GM12878 (cell line): ENCODE results near the gene SUFU. TPM values are rescaled to one million over a fixed set of nuclear protein-coding genes. Genes with fewer than 3 reads are reported as not detected.

ENCODE experiments used
- ATAC-seq: fragments of 200-7000 bp; cut with Tn5 transposase; 3 replicates; pipeline ENCODE4 v1.9.1; 2020; ENCODE audit warnings: mild to moderate bottlenecking, moderate library complexity
- BruUV-seq: library from RNA; stranded (reverse); fragments of 400-500 nt; replicated peaks from 2 replicates; lab custom pipeline; 2021; lab: Mats Ljungman, UMichigan
- CTCF ChIA-PET: fragments of 300-600 bp; sonication (Branson Sonifier 250); formaldehyde crosslinking; extraction: SDS; loops from one replicate; lab custom pipeline; 2021; ENCODE audit warnings: inconsistent platforms; lab: Yijun Ruan, JAX
- POLR2A ChIA-PET: fragments of 350-600 bp; formaldehyde crosslinking; extraction: SDS; loops from one replicate; lab custom pipeline; 2021; ENCODE audit warnings: inconsistent platforms; lab: Charles Lee
- RAD21 ChIA-PET: fragments of 300-600 bp; sonication (Branson Sonifier 250); formaldehyde crosslinking; loops from one replicate; lab custom pipeline; 2023; ENCODE audit warnings: antibody characterized with exemption; ENCODE audit not compliant: unreplicated experiment; lab: Charles Lee
- SMC1A ChIA-PET: fragments of 300-600 bp; sonication (Branson Sonifier 250); formaldehyde crosslinking; loops from one replicate; lab custom pipeline; 2023; ENCODE audit not compliant: unreplicated experiment, uncharacterized antibody; lab: Charles Lee
- DNase-seq: peaks from one replicate; pipeline ENCODE4 v3.0.0-alpha.2; 2011; ENCODE audit warnings: low read depth, low spot score
- FAIRE-seq: peaks from 3 replicates; lab custom pipeline; 2011; peaks lifted over from hg19 to GRCh38; lab: Jason Lieb, UNC
- H2AFZ ChIP-seq: 2 replicates; pipeline ENCODE4 v1.6.0; 2011; ENCODE audit warnings: low read depth, low read length, control low read depth; ENCODE audit not compliant: control insufficient read depth
- H3K27ac ChIP-seq: 2 replicates; pipeline ENCODE4 v1.5.1; 2011; ENCODE audit warnings: control low read depth; ENCODE audit not compliant: control insufficient read depth, insufficient read depth
- H3K27me3 ChIP-seq, 2 experiments: replicated peaks in 1 of 2; 2 replicates each; pipeline versions ENCODE4 v1.6.0 to v1.6.1; 2011; ENCODE audit warnings: low read length in 1 of 2; ENCODE audit not compliant: control insufficient read depth in 2 of 2, insufficient read depth in 2 of 2
- H3K36me3 ChIP-seq, 2 experiments: 2 replicates each; pipeline ENCODE4 v1.5.1; 2011; ENCODE audit warnings: low read length in 1 of 2; ENCODE audit not compliant: control insufficient read depth in 2 of 2, insufficient read depth in 2 of 2
- H3K4me1 ChIP-seq: 2 replicates; pipeline ENCODE4 v1.6.1; 2011; ENCODE audit warnings: mild to moderate bottlenecking, low read length, moderate library complexity, mixed read lengths; ENCODE audit not compliant: control insufficient read depth, insufficient read depth
- H3K4me2 ChIP-seq: 2 replicates; pipeline ENCODE4 v1.6.0; 2011; ENCODE audit warnings: control low read depth; ENCODE audit not compliant: control insufficient read depth, insufficient read depth
- H3K4me3 ChIP-seq: fragments of 200-600 bp; sonication (generic); 2 replicates; pipeline ENCODE4 v1.5.1; 2016
- H3K79me2 ChIP-seq: 2 replicates; pipeline ENCODE4 v1.6.0; 2011; ENCODE audit warnings: low read length; ENCODE audit not compliant: control insufficient read depth, insufficient read depth
- H3K9ac ChIP-seq: 2 replicates; pipeline ENCODE4 v1.8.0; 2011; ENCODE audit warnings: low read length, control low read depth, mixed read lengths; ENCODE audit not compliant: control insufficient read depth, insufficient read depth
- H3K9me3 ChIP-seq: replicated peaks from 3 replicates; pipeline ENCODE4 v1.5.1; 2011; ENCODE audit warnings: mild to moderate bottlenecking, low read length; ENCODE audit not compliant: control insufficient read depth, insufficient read depth
- H4K20me1 ChIP-seq: 2 replicates; pipeline ENCODE4 v1.6.0; 2011; ENCODE audit not compliant: control insufficient read depth, insufficient read depth
- CHD4 ChIP-seq: fragments of 200-600 bp; sonication (generic); IDR thresholded peaks from 2 replicates; pipeline ENCODE4 v1.6.1; 2016; ENCODE audit warnings: mild to moderate bottlenecking
- HSF1 ChIP-seq: fragments of 150-350 bp; IDR thresholded peaks from 2 replicates; pipeline ENCODE4 v1.6.1; 2014; ENCODE audit warnings: mild to moderate bottlenecking, low read depth, low read length
- IRF5 ChIP-seq: fragments of 450-650 bp; IDR thresholded peaks from 2 replicates; pipeline ENCODE4 v1.6.1; 2017; ENCODE audit warnings: borderline replicate concordance
- JUND ChIP-seq: IDR thresholded peaks from 2 replicates; pipeline ENCODE4 v1.6.1; 2012; ENCODE audit warnings: low read depth, mild to moderate bottlenecking, low read length, improper control_type of control experiment, moderate library complexity
- NFYA ChIP-seq: IDR thresholded peaks from 2 replicates; pipeline ENCODE4 v1.6.1; 2011; ENCODE audit warnings: low read depth, mild to moderate bottlenecking, low read length, improper control_type of control experiment, borderline replicate concordance
- PBX3 ChIP-seq: IDR thresholded peaks from 2 replicates; pipeline ENCODE4 v1.6.1; 2011; ENCODE audit warnings: mild to moderate bottlenecking, low read depth, low read length, moderate library complexity; ENCODE audit not compliant: insufficient replicate concordance
- SUZ12 ChIP-seq: fragments of 200-600 bp; sonication (generic); IDR thresholded peaks from one replicate; pipeline ENCODE4 v1.6.1; 2018; ENCODE audit warnings: antibody characterized with exemption, mild to moderate bottlenecking; ENCODE audit not compliant: unreplicated experiment
- TCF3 ChIP-seq: IDR thresholded peaks from 2 replicates; pipeline ENCODE4 v1.6.1; 2012; ENCODE audit warnings: low read depth, mild to moderate bottlenecking, low read length, borderline replicate concordance; ENCODE audit not compliant: insufficient read depth
- WRNIP1 ChIP-seq: IDR thresholded peaks from 2 replicates; pipeline ENCODE4 v1.6.1; 2011; ENCODE audit warnings: low read depth, low read length, improper control_type of control experiment, borderline replicate concordance
- ZNF274 ChIP-seq: IDR thresholded peaks from one replicate; pipeline ENCODE4 v1.8.0; 2011; ENCODE audit not compliant: insufficient read length, insufficient read depth
- WGBS: methylation state at CpG from one replicate; pipeline ENCODE4 v1.1.6; 2016; ENCODE audit warnings: low lambda C conversion rate; ENCODE audit not compliant: insufficient replicate concordance, insufficient coverage; ENCODE audit errors: missing lambda C conversion rate; 5-methylcytosine and 5-hydroxymethylcytosine counted together
- in situ Hi-C: fragments of 300-500 bp; cut with MboI; formaldehyde crosslinking; loops from 9 replicates; pipeline ENCODE4 v1.14.3; 2018; ENCODE audit warnings: mixed read lengths
- intact Hi-C: fragments of 100-400 bp; cut with micrococcal nuclease; formaldehyde crosslinking; loops from one replicate; pipeline ENCODE4 v1.14.2; 2022; ENCODE audit not compliant: unreplicated experiment
- polyA plus RNA-seq, 11 experiments: library from polyadenylated mRNA; depleted of rRNA in 4 of 11; unstranded in 6 of 11; stranded (reverse) in 5 of 11; fragments of >200 nt; fragmentation: Nextera tagmentation in 4 of 11; fragmentation: Illumina TruSeq in 1 of 11; extraction: Ambion mirVana in 4 of 11; extraction: Trizol in 1 of 11; gene quantifications; 1 replicate in 1 of 11; 2 replicates in 10 of 11; pipeline versions ENCODE4 v1.2.1 to v1.2.3, GENCODE V29; 2011 to 2016; ENCODE audit warnings: inconsistent platforms in 2 of 11, missing spikeins in 2 of 11, low read depth in 1 of 11
- total RNA-seq, 4 experiments: library from RNA; depleted of rRNA in 3 of 4; stranded (reverse); fragments of >200 nt in 3 of 4; fragmentation: Illumina TruSeq in 1 of 4; extraction: Trizol in 1 of 4; gene quantifications; 2 replicates each; pipeline versions ENCODE4 v1.2.1 to v1.2.3, GENCODE V29; 2013 to 2021

SUFU gene
- total and polyA plus RNA-seq, 10 of the 15 experiments (the other 5 are each of a cell fraction or from before 2014, with no cell fraction given) = 0.68 to 7.7 (median 2.4) TPM

GRCh38 chr10:102457591-102458150, 46.1 kb upstream of the SUFU start:
- ChIA-PET POLR2A (interaction anchor here (1.0 to 1.2 kb wide), 2 partner anchors 26 to 59 kb away, joined by 3 to 4 read pairs; no protein-coding TSS in a partner anchor), SMC1A (interaction anchor here (1.2 kb wide), 1 partner anchor 17 kb away, joined by 3 read pairs; no protein-coding TSS in a partner anchor), CTCF (no interaction called here), RAD21 (no interaction called here)
- Histone ChIP-seq H3K9me3 (no peaks in the 10 kb centered on the region), H3K4me3 (no peak overlapping the region), H3K4me1 (peaks cover 20% of the 10 kb centered on the region), H3K36me3 (no peaks in the 10 kb centered on the region; a peak in 1 of 4 replicates), H3K27ac (no peak overlapping the region), H3K9ac (no peak overlapping the region), H2AFZ (no peak overlapping the region), H3K79me2 (peaks cover 1% of the 10 kb centered on the region; the same call in 1 of the 2 replicates), H3K27me3 (no peaks in the 10 kb centered on the region), H3K4me2 (no peak overlapping the region), H4K20me1 (no peaks in the 10 kb centered on the region)
- no peak for FAIRE-seq
- TF ChIP-seq NFYA (no peak), IRF5 (no peak), PBX3 (no peak), TCF3 (no peak), SUZ12 (no peak), JUND (no peak), HSF1 (no peak), ZNF274 (no peak), WRNIP1 (no peak), CHD4 (no peak)
- BruUV-seq = no TSS peak
- ATAC-seq = no peak
- DNase-seq = no peak
- 93% methylated on average over 9 of the region's 9 CpGs for WGBS
- in situ Hi-C loops (no loop called here), intact Hi-C loops (no loop called here)
